ENCODE measurements around the gene APRT.

Gene APRT

DNA sequence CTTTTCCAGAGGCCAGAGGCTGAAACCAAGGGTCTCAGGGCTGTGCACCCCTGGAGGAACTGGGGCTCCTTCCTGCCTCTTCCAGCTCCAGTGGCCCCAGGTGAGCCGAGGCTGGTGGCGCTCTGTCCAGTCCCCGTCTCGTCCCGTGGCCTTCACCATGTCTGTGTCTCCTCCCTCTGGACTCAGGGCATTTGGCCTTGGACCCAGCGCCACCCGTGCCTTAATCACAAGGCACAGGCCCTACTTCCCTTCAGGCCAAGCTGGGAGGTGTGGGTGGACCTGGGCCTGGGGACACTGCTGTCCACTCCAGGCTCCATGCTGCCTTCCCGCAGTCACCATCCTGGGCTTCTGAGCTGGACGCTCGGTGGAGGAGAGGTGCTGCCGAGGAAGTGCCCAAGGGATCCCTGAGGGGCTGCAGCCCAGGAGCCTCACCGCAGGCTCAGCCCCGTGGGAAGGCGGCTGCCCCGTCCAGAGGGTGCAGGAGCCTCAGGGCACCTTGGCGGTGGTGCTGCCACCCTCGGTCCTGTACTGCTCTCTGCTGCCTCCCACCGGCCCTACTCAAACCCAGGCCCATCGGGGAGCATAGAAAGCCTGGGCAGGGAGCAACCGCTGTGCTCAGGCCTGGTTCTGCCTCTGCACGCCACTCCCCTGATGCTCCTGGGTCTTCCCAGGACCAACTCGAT is 9.6 kb upstream of the APRT start:
- no peak for DNase-seq

DNA sequence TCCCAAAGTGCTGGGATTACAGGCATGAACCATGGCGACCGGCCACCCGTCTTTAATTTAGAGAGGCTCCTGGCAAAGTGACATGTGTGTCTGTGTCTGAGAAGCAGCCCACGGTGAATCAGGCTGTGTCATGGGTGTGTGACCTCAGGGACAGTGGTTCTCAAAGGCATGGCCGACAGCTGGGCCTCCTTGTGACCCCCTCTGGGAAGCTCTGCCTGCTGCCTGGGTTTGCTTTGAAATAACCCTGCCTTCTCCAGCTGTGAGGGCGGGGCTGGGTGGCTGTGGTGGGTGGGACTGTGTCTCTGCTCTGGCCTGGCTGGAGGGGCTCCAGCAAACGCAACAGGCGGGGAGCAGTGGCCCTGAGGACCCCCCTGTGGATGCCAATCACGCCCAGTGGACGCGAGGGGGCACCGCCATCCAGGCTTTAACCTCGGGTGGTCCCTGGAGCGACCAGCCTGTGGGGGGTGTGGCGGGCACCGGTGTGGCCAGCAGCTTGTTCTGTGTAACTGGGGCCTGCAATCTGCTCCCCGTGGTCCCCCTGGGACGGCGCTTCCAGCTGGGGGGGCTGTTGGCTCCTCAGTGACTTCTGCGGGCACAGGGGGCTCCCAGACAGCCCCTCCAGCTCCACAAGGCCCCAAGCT is 8.8 kb upstream of the APRT start:
- no peak for DNase-seq

DNA sequence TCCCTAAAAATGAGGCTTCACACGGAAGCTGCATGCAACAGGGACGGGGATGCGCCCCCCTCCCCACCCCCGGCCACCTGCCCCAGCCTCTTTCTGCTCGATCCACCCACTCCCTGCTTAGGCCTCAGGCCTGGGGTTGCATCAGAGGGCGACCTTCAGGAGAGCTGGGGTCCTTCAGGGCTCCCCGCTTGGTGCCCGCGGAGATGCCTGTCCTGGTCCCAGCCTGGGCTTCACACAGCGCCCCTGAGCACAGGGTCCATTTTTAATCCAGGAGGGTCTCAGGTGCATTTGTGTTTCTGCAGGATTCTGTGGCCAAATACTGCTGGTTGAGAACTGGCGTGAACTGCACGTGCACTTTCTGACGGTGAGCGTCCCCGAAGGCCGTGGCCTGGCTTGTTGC is 7.4 kb upstream of the APRT start:
- no peak for DNase-seq

DNA sequence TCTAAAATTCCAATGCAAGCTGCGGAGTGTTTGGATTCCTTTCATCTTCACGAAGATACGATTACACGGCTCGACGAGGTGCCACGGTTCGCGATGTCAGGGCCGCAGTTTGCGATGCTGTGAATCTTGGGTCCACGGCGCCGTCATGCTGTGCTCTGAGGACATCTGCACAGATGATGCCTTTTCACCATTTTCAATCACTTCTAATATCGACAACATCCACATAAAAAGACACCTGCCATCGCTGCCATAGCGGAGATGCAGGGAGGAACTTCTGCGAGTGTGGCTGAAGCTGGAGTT is 6.8 kb upstream of the APRT start:
- DNase-seq: no peak

DNA sequence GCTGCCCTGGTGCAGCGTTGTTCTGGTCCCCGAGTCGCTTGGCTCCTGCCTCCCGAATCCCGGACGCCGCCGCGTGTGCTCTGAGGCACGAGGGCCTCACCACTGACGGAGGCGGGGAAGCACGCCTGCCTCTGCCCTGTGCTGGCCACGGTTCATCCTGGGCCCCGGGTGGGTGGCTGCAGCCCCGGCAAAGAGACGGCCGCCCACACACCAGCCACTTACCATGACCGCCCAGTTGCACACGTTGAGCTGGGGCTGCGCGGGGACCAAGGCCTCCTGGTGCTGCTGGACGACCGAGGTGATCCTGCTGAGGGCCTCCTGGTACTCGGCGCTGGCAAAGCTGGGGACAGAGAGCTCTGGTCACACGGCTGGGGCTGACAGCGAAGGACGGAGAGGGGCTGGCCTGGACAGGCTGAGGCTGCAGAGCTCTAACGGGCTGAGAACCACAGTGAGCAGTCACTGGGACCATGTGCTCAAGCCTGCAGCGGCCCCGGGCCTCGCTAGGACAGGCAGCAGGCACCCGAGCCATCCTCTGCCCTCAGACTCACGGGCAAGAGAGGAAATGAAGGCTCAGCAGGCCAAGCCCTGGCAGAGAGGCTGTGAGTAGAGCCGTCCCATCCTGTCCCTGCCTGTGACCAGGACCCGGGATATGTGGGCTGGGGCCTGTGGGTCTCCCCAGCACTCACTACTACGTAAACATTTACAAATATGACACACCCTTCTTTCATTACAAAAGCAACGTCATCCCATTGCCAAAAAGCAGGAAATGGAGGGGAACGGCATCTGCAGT is 6.3 kb upstream of the APRT start:
- DNase-seq: no peak

DNA sequence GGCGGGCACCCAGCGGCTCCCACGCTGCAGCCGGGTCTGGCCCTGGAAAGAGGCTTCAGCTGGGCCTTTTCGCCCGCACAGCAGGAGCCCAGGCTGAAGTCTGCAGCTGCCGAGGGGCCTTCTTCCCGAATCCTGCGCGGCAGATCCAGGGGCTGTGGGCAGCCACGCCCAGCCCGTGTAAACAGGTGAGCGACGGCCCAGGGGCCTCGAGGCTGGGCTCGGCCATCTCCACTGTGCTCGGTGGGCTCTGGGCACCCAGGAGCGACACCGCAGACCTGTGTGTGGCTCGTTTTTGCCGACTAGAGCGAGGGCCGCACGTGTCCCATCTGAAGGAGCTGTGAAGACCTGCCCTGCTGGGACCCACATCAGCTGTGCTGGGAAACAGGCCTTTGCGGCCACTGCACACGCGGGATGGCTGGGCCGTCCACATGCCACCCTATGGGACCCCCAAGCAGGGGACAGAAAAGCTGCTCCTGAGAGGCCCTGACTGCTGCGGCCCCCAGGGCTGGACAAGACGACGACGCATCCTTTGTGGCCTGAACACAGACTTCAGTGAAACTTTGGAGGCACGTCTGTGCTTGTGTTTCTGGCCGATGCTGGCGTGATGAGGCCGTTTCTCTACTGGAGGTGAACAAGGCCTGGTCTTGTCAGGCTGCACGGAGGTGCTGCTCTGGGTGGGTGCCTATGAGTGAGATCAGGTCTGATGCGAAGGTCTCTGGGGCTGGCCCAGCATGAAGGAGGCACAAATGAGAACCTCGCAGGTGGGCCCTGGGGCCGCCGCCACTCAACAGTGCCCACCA is 5.2 kb upstream of the APRT start:
- DNase-seq: no peak

DNA sequence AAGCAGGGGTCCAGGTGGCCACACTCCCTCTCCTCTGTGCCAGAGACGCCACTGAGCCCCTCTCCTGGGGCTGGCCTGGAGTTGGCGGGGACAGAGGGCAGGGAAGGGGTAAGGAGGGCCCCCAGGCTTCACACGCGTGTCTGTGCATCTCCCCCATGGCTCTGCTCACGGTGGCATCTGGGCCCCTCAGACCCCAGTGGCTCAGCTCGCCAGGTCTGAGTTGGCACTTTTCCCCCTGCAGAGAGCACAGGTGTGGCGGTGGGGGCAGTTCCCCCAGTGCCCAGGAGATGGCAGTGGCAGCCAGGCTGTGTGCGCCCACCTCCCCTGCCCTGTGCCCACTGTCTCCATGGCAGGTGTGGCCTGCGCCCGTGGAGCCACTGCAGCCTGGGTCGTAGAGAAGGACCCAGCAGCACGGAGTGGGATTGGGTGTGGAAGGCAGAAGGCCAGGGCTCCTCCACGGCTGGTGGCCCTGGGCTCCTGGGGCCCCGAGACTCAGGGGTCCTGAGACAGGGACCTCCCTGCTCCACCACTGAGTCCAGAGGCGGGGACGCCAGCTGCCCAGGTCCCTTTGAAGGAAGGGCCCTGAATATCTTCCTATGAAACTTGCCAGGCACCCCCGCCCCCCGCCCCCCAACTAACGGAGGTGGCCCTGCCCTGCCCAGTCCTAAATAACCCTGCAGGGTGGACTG is 4.3 kb upstream of the APRT start:
- DNase-seq: peak; percentile 66

DNA sequence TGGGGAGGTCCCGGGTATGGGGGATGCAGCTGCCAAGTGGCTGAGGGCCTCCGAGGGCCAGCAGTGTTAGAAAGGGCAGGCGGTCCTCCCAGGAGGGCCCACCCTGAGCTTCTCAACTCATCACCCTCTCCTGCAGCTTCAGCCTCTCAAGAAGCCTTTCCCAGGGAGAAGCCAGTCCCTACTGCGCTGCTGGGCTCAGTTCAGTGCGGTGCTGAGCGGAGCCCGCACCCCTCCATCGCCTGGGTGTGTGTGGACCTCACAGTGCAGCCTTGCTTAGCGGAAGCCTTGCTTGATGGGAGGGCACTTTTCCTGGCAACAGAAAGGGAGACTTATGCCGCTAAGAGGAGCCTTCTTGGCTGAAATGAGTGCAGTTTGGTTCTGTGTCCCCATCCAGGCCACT is 3.5 kb upstream of the APRT start:
- no peak for DNase-seq

DNA sequence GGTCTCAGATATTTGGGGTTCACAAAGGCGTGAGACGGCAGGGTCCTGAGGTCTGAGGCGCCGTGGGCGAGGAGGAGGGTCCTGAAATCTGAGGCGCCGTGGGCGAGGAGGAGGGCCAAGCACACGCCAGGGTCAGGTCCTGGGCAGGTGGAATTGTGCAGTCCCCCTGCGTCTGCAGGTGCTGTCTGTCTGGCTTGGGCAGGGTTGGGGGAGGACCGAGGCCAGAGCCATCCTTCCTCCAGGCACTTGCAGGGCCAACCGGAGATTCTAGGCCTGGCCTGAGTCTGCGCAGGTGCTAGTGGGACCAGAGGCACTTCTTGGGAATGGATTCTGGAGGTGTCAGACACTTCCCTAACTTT is 2.4 kb upstream of the APRT start:
- no peak for DNase-seq

DNA sequence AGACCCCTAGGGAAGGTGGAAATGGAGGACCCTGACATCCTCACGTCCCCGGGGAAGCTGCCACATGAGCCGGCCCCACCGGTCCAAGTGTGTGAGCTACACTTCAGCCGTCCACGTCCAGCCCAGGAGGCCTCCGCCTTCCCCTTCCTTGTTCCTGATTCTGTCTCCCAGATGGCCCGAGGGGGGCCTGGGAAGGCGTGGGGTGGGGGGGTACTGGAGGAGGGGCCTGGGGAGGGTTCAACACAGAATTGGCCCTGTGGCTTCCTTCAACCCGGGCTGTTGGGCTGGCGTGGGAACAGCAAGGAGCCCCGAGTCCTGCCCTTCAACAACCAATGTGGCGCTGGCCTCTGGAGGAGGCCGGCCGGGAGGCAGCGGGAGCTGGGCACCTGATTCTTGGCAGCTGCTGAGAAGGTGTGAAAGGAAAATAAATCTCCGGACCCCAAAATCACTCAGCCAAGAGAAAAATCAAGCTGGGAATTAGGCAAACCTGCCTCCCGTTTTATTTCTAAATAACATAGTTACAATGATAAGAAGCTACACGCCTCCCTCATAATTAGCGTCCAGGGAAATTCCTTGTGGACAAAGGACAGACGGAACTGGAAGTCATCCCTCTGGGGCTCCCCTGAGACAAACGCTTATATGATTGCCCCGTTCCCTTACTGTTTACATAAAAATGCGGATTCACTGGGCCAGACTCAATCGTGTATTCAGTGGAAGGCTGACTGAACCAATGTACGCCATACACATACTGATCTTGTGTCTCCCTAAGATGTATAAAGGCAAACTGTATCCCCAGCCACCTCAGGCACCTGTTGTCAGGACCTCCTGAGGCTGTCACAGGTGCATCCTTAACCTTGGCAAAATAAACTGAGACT is 1.8 kb upstream of the APRT start:
- no peak for DNase-seq

DNA sequence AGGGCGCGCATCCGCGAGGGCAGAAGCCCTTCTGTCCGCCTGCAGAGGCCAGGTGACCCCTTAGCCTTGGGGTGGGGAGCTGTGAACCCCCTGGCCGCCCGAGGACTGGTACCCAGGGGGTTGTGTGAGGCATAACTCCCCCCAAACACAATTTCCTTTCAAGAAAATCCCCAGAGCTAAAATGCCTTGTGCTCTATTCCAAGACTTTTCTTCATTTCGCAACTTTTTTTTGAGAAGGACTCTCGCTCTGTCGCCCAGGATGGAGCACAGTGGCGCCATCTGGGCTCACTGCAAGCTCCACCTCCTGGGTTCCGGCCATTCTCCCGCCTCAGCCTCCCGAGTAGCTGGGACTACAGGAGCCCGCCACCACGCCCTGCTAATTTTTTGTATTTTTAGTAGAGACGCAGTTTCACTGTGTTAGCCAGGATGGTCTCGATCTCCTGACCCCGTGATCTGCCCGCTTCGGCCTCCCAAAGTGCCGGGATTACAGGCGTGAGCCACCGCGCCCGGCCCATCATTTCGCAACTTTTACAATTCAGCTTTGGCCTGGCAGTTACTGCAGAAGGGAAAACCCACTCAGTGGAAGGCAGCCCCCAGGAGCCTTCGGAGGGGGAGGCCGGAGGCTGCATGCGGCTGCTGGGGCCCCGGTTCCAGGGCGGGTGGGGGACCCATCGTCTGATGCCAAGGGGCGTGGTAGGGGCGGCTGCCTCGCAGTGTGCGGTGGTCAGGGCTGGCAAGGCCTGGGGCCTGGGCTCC is 963 bp upstream of the APRT start:
- no peak for DNase-seq

DNA sequence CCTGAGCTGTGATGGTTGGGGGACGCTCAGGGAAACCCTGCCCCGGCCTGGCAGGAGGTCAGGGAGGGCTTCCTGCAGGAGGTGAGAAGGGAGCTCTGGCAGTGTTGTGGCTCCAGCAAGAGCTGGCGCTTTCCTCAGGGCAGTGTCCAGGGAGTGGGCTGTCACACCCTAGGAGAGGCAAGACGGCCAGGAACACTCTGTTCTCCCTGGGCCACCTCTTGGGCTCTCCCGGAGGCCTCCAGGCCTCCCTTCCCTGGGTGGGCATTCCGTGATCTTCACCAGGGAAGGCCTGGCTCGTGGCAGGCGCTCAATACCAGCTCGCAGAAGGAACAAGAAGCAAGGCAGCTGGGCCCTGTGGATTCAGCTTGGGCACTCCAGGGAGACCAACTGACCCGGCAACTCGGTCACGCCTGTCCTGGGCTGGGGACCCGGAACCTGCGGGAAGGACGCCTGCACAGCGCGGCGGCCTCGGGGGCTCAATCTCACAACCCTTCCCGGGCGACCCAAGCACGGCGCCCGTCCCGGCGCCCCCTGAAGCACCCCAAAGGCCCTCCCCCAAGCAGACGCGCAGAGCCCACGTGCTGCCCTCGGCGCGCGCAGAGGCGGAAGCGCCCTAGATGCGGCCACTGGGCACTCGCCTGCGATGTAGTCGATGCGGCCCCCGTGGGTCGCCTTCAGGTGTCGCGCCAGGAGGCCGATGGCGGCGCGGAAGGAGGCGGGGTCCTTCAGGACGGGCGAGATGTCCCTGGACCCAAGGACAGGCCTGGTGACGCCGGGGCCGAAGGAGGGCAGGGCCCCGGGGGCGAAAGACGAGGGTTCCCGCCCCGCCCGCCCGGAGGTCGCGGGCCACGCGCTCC is 588 bp downstream of the APRT start:
- peak; percentile 73 for DNase-seq

DNA sequence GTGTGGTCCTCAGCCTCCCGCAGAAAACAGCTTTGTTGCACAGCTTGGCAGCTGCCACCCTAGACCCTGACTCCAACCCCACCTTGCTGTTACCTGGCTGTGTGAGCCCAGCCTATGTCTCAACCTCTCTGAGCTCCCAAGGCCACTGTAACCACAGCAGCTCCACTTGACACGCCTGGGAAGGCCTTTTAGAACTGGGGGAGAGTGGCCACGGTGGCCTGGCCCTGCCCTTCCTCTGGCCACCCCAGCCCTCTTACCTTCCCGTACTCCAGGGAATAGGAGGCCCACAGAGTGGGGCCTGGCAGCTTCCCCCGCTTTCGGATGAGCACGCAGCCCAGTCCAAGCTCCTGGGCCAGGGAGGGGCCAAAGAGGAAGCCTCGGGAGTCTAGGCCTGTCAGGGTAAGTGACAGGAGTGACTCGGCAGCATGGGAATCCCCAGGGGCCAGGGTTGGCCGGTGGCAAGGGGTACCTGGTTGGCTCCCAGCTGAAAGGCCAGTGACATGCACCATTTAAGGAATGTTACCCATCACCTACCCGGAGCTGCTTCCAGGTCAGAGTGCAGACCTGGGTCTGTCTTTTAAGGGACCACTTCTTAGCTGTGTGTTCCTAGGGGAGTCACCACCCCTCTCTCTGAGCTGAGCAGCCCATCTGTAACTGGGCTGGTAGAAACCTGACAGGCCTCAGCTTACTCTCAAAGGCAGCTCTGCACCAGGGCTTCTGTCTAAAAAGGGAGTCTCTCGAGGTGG is 1.4 kb downstream of the APRT start:
- DNase-seq: no peak

DNA sequence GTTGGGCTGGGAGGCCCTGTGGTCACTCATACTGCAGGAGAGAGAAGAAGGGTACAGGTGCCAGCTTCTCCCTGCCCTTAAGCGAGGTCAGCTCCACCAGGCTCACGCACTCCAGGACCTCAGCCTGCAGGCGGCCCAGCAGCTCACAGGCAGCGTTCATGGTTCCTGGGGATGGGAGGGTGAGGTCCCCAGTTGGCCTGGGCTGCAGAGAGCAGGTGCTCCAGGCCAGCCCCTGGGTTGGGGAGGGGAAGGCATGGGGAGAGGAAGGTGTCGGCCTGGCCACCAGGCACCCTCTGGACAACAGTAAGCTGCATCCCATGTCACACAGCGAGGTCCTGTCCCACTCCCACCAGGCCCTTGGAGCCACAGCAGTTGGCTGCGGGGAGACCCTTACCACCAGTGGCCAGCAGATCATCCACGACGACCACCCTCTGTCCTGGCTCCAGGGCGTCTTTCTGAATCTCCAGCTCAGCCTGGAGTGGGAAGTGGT is 2.0 kb downstream of the APRT start:
- DNase-seq: no peak

DNA sequence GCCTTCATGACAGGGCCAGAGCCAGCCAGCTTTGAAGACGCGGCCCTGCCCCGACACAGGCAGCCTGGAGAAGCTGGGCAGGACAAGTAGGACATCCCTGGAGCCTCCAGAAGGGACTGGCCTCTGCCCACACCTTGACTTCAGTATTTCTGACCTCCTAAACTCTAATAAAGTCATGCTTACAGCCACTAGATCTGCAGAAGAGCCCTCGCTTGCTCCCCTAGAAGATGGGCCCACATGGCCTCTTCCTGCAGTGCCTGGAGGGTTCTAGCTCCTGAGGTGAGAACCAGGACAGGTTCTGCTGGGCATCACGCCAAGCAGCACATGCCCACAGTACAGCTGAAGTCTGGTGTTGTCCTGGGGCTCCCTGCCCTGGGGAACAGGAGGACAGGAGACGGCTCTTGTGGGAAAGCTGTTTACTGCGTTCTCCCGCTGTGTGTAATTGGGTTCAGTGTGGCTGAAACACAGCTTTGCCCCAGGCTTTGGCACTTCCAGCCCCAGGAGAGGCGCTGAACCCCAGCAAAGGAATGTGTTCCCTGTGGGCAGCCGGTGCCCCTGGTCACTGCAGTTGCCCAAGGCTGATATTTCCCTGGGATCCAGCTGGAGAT is 2.6 kb downstream of the APRT start:
- DNase-seq: no peak

DNA sequence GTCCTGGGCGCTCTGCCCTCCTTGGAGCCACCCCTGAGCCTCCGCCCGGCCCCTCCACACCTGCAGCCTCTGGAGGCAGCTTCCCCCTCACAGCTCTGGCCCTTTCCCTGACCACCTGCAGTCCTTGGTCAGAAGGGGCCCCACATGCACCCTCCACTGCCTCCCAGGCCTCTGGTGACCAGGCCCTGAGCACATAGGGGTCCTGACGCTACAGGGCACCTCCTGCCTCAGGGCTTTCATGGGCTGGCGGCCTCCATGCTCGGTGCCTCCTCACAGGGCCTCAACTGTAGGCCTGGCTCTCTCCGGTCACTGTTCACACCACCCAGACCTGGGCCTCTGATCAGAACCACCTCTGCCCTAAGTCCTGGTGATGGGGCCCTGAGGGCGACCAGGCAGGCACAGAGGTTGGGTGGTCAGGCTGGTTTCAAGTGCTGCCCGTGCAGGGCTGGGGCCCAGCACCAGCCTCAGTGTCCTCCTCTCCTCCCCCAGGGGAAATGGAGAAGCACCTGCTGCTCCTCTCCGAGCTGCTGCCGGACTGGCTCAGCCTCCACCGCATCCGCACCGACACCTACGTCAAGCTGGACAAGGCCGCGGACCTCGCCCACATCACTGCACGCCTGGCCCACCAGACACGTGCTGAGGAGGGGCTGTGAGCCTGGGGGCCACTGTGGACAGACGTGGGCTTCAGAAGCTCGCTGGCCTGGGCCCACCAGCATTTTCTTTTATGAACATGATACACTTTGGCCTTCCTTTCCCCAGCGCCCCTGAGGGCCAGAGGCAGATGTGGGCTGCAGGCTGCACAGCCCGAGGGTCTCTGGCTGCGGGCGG is 3.9 kb downstream of the APRT start:
- no peak for DNase-seq

DNA sequence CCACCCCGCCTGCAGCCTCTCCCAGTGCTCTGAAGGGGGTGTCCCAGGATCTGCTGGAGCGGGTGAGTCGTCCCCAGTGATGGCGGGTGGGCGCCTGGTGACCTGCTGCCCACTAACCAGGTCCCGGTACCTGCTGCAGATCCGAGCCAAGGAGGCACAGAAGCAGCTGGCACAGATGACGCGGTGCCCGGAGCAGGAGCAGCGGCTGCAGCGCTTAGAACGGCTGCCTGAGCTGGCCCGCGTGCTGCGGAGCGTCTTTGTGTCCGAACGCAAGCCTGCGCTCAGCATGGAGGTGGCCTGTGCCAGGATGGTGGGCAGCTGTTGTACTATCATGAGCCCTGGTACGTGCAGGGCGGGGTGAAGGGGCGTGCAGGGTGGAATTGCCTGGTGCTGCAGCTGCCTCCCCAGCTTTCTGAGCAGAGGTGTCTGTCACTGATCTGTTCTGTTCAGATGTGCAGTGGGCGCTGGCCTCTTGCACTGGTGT is 4.5 kb downstream of the APRT start:
- no peak for DNase-seq
